B cell (primary cell): ENCODE results near the gene CALY. TPM values are rescaled to one million over a fixed set of nuclear protein-coding genes. Genes with fewer than 3 reads are reported as not detected.

Experiments used
- ATAC-seq: fragments of 200-7000 bp; cut with Tn5 transposase; one replicate; pipeline ENCODE4 v1.10.0; 2021; ENCODE audit warnings: low read depth, mild to moderate bottlenecking, moderate number of reproducible peaks, moderate library complexity
- CTCF ChIA-PET: fragments of 350-600 bp; sonication (Branson Sonifier 250); formaldehyde crosslinking; loops from one replicate; lab custom pipeline; 2021; ENCODE audit warnings: antibody characterized with exemption, inconsistent platforms; lab: Charles Lee
- POLR2A ChIA-PET: fragments of 350-600 bp; sonication (Branson Sonifier 250); formaldehyde crosslinking; loops from one replicate; lab custom pipeline; 2021; ENCODE audit warnings: antibody characterized with exemption; lab: Charles Lee
- DNase-seq: peaks from one replicate; pipeline ENCODE4 v3.0.0; 2013
- H2AFZ ChIP-seq: 2 replicates; pipeline ENCODE4 v1.6.1; 2012; ENCODE audit warnings: mild to moderate bottlenecking, low read depth, low read length; ENCODE audit not compliant: insufficient read depth, poor library complexity, severe bottlenecking
- H3K27ac ChIP-seq, 2 donors: 1 replicate in 1 of 2; 2 replicates in 1 of 2; pipeline ENCODE4 v1.5.1; 2012 to 2013; ENCODE audit warnings: low read length in 2 of 2, mild to moderate bottlenecking in 2 of 2, moderate library complexity in 1 of 2
- H3K27me3 ChIP-seq, 4 experiments: fragments of 200-600 bp in 1 of 4; sonication (generic) in 1 of 4; replicated peaks in 1 of 4; 1 replicate in 2 of 4; 2 replicates in 2 of 4; pipeline versions ENCODE4 v1.6.1 to v1.7.0; 2013 to 2016; ENCODE audit warnings: low read length in 3 of 4, mild to moderate bottlenecking in 2 of 4, mixed read lengths in 1 of 4, moderate library complexity in 1 of 4; ENCODE audit not compliant: insufficient read depth in 4 of 4, control insufficient read depth in 3 of 4; ENCODE audit errors: control extremely low read depth in 1 of 4
- H3K36me3 ChIP-seq, 2 experiments: replicated peaks in 1 of 2; 1 replicate in 1 of 2; 2 replicates in 1 of 2; pipeline versions ENCODE4 v1.6.1 to v1.7.1; 2013; ENCODE audit warnings: low read length in 1 of 2; ENCODE audit not compliant: insufficient read depth in 2 of 2, control insufficient read depth in 1 of 2; ENCODE audit errors: control extremely low read depth in 1 of 2, extremely low read depth in 1 of 2
- H3K4me1 ChIP-seq, 2 donors: fragments of 200-600 bp in 1 of 2; sonication (generic) in 1 of 2; 1 replicate in 1 of 2; 2 replicates in 1 of 2; pipeline versions ENCODE4 v1.5.1 to v1.6.1; 2013 to 2017; ENCODE audit warnings: low read length in 2 of 2; ENCODE audit not compliant: control insufficient read depth in 2 of 2, insufficient read depth in 2 of 2
- H3K4me2 ChIP-seq: replicated peaks from 2 replicates; pipeline ENCODE3; 2012; ENCODE audit warnings: mild to moderate bottlenecking, low read depth, low read length; ENCODE audit not compliant: poor library complexity, severe bottlenecking
- H3K4me3 ChIP-seq, 5 experiments: fragments of 200-600 bp in 1 of 5; sonication (generic) in 1 of 5; 1 replicate in 3 of 5; 2 replicates in 2 of 5; pipeline versions ENCODE4 v1.5.1 to v1.7.0; 2011 to 2016; ENCODE audit warnings: low read length in 4 of 5, mild to moderate bottlenecking in 4 of 5, low read depth in 2 of 5, control low read depth in 1 of 5, moderate library complexity in 1 of 5; ENCODE audit not compliant: insufficient read depth in 1 of 5; ENCODE audit errors: control extremely low read depth in 1 of 5, extremely low read depth in 1 of 5
- H3K79me2 ChIP-seq: fragments of 200-600 bp; sonication (generic); one replicate; pipeline ENCODE4 v1.6.0; 2016; ENCODE audit warnings: low read length; ENCODE audit not compliant: control insufficient read depth, insufficient read depth
- H3K9ac ChIP-seq: fragments of 200-600 bp; sonication (generic); 2 replicates; pipeline ENCODE4 v1.6.1; 2017; ENCODE audit warnings: mild to moderate bottlenecking, low read length, moderate library complexity
- H3K9me3 ChIP-seq, 3 donors: one replicate each; pipeline versions ENCODE4 v1.6.1 to v1.7.1; 2013; ENCODE audit warnings: low read length in 2 of 3; ENCODE audit not compliant: control insufficient read depth in 2 of 3, insufficient read depth in 1 of 3; ENCODE audit errors: control extremely low read depth in 1 of 3
- H4K20me1 ChIP-seq: 2 replicates; pipeline ENCODE4 v1.6.0; 2012; ENCODE audit warnings: mild to moderate bottlenecking, low read length; ENCODE audit not compliant: insufficient read depth, control insufficient read depth, poor library complexity, severe bottlenecking
- H3K27ac Mint-ChIP-seq: one replicate; pipeline ENCODE4 v1.8.0; 2021; ENCODE audit warnings: mixed read lengths
- H3K27me3 Mint-ChIP-seq: one replicate; pipeline ENCODE4 v1.8.0; 2021; ENCODE audit warnings: mixed read lengths
- H3K4me1 Mint-ChIP-seq: one replicate; pipeline ENCODE4 v1.8.0; 2021; ENCODE audit warnings: mixed read lengths
- H3K4me3 Mint-ChIP-seq: one replicate; pipeline ENCODE4 v1.8.0; 2021; ENCODE audit warnings: mixed read lengths
- H3K9me3 Mint-ChIP-seq: one replicate; pipeline ENCODE4 v1.8.0; 2022; ENCODE audit warnings: mixed read lengths; ENCODE audit not compliant: insufficient read depth
- CTCF ChIP-seq: fragments of 200-600 bp; IDR thresholded peaks from one replicate; pipeline ENCODE4 v1.8.0; 2022; ENCODE audit warnings: antibody characterized with exemption, mild to moderate bottlenecking
- EZH2 ChIP-seq: IDR thresholded peaks from 2 replicates; pipeline ENCODE4 v1.6.1; 2012; ENCODE audit warnings: borderline replicate concordance, low read depth, mild to moderate bottlenecking, moderate library complexity, low read length; ENCODE audit not compliant: insufficient read depth, poor library complexity, severe bottlenecking
- WGBS: methylation state at CpG from one replicate; pipeline ENCODE4 v1.1.5; 2013; ENCODE audit warnings: missing lambda C conversion rate; ENCODE audit not compliant: insufficient coverage; 5-methylcytosine and 5-hydroxymethylcytosine counted together
- intact Hi-C: fragments of 100-400 bp; cut with micrococcal nuclease; formaldehyde crosslinking; loops from one replicate; pipeline ENCODE4 v1.10.0; 2022
- polyA plus RNA-seq: library from polyadenylated mRNA; depleted of rRNA; stranded (reverse); fragments of >200 nt; gene quantifications from 2 replicates; pipeline ENCODE4 v1.2.3, GENCODE V29; 2012
- total RNA-seq, 2 donors: library from RNA; stranded (reverse); fragments of 120-200 nt in 1 of 2; gene quantifications; 1 replicate in 1 of 2; 2 replicates in 1 of 2; pipeline versions ENCODE4 v1.2.3 to v1.2.4, GENCODE V29; 2013 to 2022

Gene CALY
- total and polyA plus RNA-seq, 2 donors (not counting 1 experiment from before 2014, with no cell fraction given) = 0.21 TPM; not detected in 1

GRCh38 chr10:133373174-133374090 lies 36.7 kb upstream of the CALY start, which contains the start of gene ECHS1:
Gene ECHS1, minus strand, starts transcription at chr10:133373354. Its CDS starts 21 bp downstream, at chr10:133373333.
- peaks cover 4% of the 10 kb centered on the region for H3K79me2 ChIP-seq
- Mint-ChIP-seq H3K27ac (peak within 1 kb of the TSS; percentile 84), H3K27me3 (no peaks in the 10 kb centered on the region), H3K4me3 (peak within 1 kb of the TSS; percentile 87), H3K4me1 (peaks cover 19% of the 10 kb centered on the region), H3K9me3 (no peaks in the 10 kb centered on the region)
- TF ChIP-seq EZH2 (no peak), CTCF (no peak)
- ChIA-PET POLR2A (interaction anchor here (1.0 to 1.5 kb wide), 5 partner anchors 12 to 21 kb away, joined by 3 to 7 read pairs (median 5); partner anchors contain the start of genes FUOM and MTG1), CTCF (interaction anchor here (0.8 to 1.2 kb wide), 2 partner anchors 11 to 44 kb away, joined by 3 to 7 read pairs; no protein-coding TSS in a partner anchor)
- WGBS = under 1% methylated on average over 75 of the region's 89 CpGs
- DNase-seq (peak; percentile 92), ATAC-seq (peak; percentile 96)
- H4K20me1 ChIP-seq = peaks cover 5% of the 10 kb centered on the region
- no peaks in the 10 kb centered on the region for H3K27me3 ChIP-seq
- H3K4me3 ChIP-seq = peak within 1 kb of the TSS; percentile 53 to 74 (median 69)
- peak within 1 kb of the TSS; percentile 87 for H2AFZ ChIP-seq
- peaks cover 16 to 29% of the 10 kb centered on the region in 2 donors for H3K4me1 ChIP-seq
- H3K9ac ChIP-seq = peak within 1 kb of the TSS; percentile 79
- H3K36me3 ChIP-seq = peaks cover 0 to 20% of the 10 kb centered on the region in 2 experiments
- H3K4me2 ChIP-seq = peak within 1 kb of the TSS; percentile 81
- H3K27ac ChIP-seq = peak within 1 kb of the TSS; percentile 65 to 77
- intact Hi-C loops = loop anchor here (1.0 to 5.0 kb wide), 5 partner anchors 15 to 111 kb away; partner anchors contain the start of genes FUOM and MTG1
- peaks cover 0 to 3% (median 0%) of the 10 kb centered on the region in 3 donors for H3K9me3 ChIP-seq
